Keratinocyte (primary cell): ENCODE data around the gene MORN2. TPM values are rescaled to one million over a fixed set of nuclear protein-coding genes. Genes with fewer than 3 reads are reported as not detected.

ENCODE experiments used
- DNase-seq: peaks from one replicate; pipeline ENCODE4 v3.0.0-alpha.2; 2011; ENCODE audit warnings: low read depth, missing footprints, low spot score
- FAIRE-seq: peaks from 2 replicates; lab custom pipeline; 2011; peaks lifted over from hg19 to GRCh38; lab: Jason Lieb, UNC
- H2AFZ ChIP-seq: 2 replicates; pipeline ENCODE4 v1.6.0; 2012; ENCODE audit warnings: low read length, control low read depth, inconsistent platforms; ENCODE audit not compliant: control insufficient read depth
- H3K27ac ChIP-seq: 2 replicates; pipeline ENCODE4 v1.5.1; 2011; ENCODE audit warnings: low read length; ENCODE audit not compliant: control insufficient read depth, insufficient read depth
- H3K27me3 ChIP-seq: 3 replicates; pipeline ENCODE4 v1.6.0; 2011; ENCODE audit warnings: low read length; ENCODE audit not compliant: control insufficient read depth, insufficient read depth; ENCODE audit errors: extremely low read depth
- H3K36me3 ChIP-seq, 2 experiments: 2 replicates in 1 of 2; 3 replicates in 1 of 2; pipeline ENCODE4 v1.5.1; 2011; ENCODE audit warnings: low read length in 2 of 2, mild to moderate bottlenecking in 1 of 2; ENCODE audit not compliant: control insufficient read depth in 2 of 2, insufficient read depth in 2 of 2; ENCODE audit errors: extremely low read depth in 1 of 2
- H3K4me1 ChIP-seq: 3 replicates; pipeline ENCODE4 v1.5.1; 2011; ENCODE audit warnings: low read length; ENCODE audit not compliant: control insufficient read depth, insufficient read depth; ENCODE audit errors: extremely low read depth
- H3K4me2 ChIP-seq: 3 replicates; pipeline ENCODE4 v1.6.0; 2011; ENCODE audit warnings: low read depth, low read length; ENCODE audit not compliant: control insufficient read depth, insufficient read depth; ENCODE audit errors: extremely low read depth
- H3K4me3 ChIP-seq, 3 experiments: fragments of 200-600 bp in 1 of 3; sonication (generic) in 1 of 3; 2 replicates in 2 of 3; 3 replicates in 1 of 3; pipeline ENCODE4 v1.5.1; 2011 to 2016; ENCODE audit warnings: low read length in 3 of 3, mild to moderate bottlenecking in 3 of 3, control low read depth in 2 of 3, inconsistent platforms in 1 of 3, low read depth in 1 of 3, mixed read lengths in 1 of 3, mixed run types in 1 of 3, moderate library complexity in 1 of 3; ENCODE audit not compliant: control insufficient read depth in 2 of 3, insufficient read depth in 2 of 3; ENCODE audit errors: extremely low read depth in 1 of 3
- H3K79me2 ChIP-seq: 2 replicates; pipeline ENCODE4 v1.6.0; 2012; ENCODE audit warnings: low read length; ENCODE audit not compliant: control insufficient read depth, insufficient read depth
- H3K9ac ChIP-seq: 3 replicates; pipeline ENCODE4 v1.6.0; 2011; ENCODE audit warnings: low read length; ENCODE audit not compliant: control insufficient read depth, insufficient read depth; ENCODE audit errors: extremely low read depth
- H3K9me1 ChIP-seq: 3 replicates; pipeline ENCODE4 v1.6.0; 2011; ENCODE audit warnings: low read length; ENCODE audit not compliant: control insufficient read depth, insufficient read depth; ENCODE audit errors: extremely low read depth
- H3K9me3 ChIP-seq: 2 replicates; pipeline ENCODE4 v1.5.1; 2012; ENCODE audit warnings: low read depth, low read length; ENCODE audit not compliant: control insufficient read depth
- H4K20me1 ChIP-seq: 3 replicates; pipeline ENCODE4 v1.6.0; 2011; ENCODE audit warnings: low read length; ENCODE audit not compliant: control insufficient read depth, insufficient read depth; ENCODE audit errors: extremely low read depth
- CTCF ChIP-seq, 3 experiments: IDR thresholded peaks in 1 of 3; conservative IDR thresholded peaks in 1 of 3; optimal IDR thresholded peaks in 1 of 3; 2 replicates in 2 of 3; 3 replicates in 1 of 3; pipeline versions ENCODE3 to v1.5.1; 2011; ENCODE audit warnings: low read length in 3 of 3, mild to moderate bottlenecking in 3 of 3, moderate library complexity in 2 of 3, control low read depth in 1 of 3, inconsistent platforms in 1 of 3; ENCODE audit not compliant: insufficient read depth in 2 of 3; ENCODE audit errors: extremely low read depth in 1 of 3
- EZH2 ChIP-seq: IDR thresholded peaks from one replicate; pipeline ENCODE4 v1.6.1; 2012; ENCODE audit warnings: inconsistent platforms, mild to moderate bottlenecking, low read length, moderate library complexity
- dilution Hi-C: fragments of 300-500 bp; cut with MboI; formaldehyde crosslinking; loops from one replicate; pipeline ENCODE4 v1.7.0; 2020; ENCODE audit warnings: low sequenced_read_pairs; ENCODE audit not compliant: extremely low pct_ligation_motif_present
- polyA plus RNA-seq, 5 experiments: library from polyadenylated mRNA; depleted of rRNA in 3 of 5; stranded (reverse) in 3 of 5; stranded (forward) in 1 of 5; unstranded in 1 of 5; fragments of >200 nt; gene quantifications; 1 replicate in 1 of 5; 2 replicates in 3 of 5; 3 replicates in 1 of 5; pipeline versions ENCODE4 v1.2.1 to v1.2.3, GENCODE V29; 2011 to 2012; ENCODE audit warnings: missing spikeins in 2 of 5, low read depth in 1 of 5, low replicate concordance in 1 of 5

The MORN2 gene
- polyA plus RNA-seq, 1 donor (not counting 4 experiments of a cell fraction or from before 2014, with no cell fraction given): 22.5 TPM

DNA sequence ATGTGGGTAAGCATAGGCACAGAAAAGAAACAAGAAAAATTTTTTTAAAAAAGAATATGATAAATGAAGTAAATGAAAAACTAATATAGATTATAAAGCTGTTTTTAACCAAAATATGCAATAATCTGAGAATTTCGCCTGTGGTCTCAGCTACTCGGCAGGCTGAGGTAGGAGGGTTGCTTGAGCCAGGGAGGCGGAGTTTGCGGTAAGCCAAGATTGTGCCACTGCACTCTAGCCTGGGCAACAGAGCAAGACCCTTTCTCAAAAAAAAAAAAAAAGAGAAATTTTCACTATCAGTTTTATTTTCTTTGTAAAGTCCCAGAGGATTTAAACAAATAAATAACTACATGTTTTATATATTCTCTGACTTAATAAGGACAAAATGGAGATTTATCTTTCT, 47.3 kb upstream of the MORN2 start:
- Histone ChIP-seq H3K79me2 (no peaks in the 10 kb centered on the region), H4K20me1 (no peaks in the 10 kb centered on the region), H3K27ac (no peak overlapping the region), H3K4me1 (no peaks in the 10 kb centered on the region), H2AFZ (no peak overlapping the region), H3K4me2 (no peak overlapping the region), H3K36me3 (peaks cover 0 to 7% of the 10 kb centered on the region in 2 experiments), H3K9me3 (no peaks in the 10 kb centered on the region), H3K9ac (no peak overlapping the region), H3K4me3 (no peak overlapping the region), H3K27me3 (no peaks in the 10 kb centered on the region), H3K9me1 (no peaks in the 10 kb centered on the region)
- DNase-seq (no peak), FAIRE-seq (no peak)
- TF ChIP-seq EZH2: no peak
- TF ChIP-seq CTCF (optimal IDR thresholded peaks at IDR 0.05 in 1 of 3, IDR thresholded peaks at IDR 0.05 in 1 of 3, conservative IDR thresholded peaks at IDR 0.05 in 1 of 3; ENCODE audit: extremely low read depth in 1 of 3, insufficient read depth in 2 of 3, low read length in 3 of 3): no peak
- dilution Hi-C loops: no loop called here

- no peak overlapping the region for H3K27ac ChIP-seq
- H3K9me3 ChIP-seq: no peaks in the 10 kb centered on the region
- H3K36me3 ChIP-seq: peaks cover 5 to 12% of the 10 kb centered on the region in 2 experiments
- H3K9ac ChIP-seq: no peak overlapping the region
- no peaks in the 10 kb centered on the region for H3K9me1 ChIP-seq
- H3K27me3 ChIP-seq: no peaks in the 10 kb centered on the region
- H3K4me2 ChIP-seq: no peak overlapping the region
- DNase-seq (no peak), FAIRE-seq (no peak)
- dilution Hi-C loops: no loop called here
- TF ChIP-seq EZH2: no peak
- no peaks in the 10 kb centered on the region for H3K79me2 ChIP-seq
- H4K20me1 ChIP-seq: no peaks in the 10 kb centered on the region
- no peaks in the 10 kb centered on the region for H3K4me1 ChIP-seq
- no peak overlapping the region for H2AFZ ChIP-seq
- no peak overlapping the region for H3K4me3 ChIP-seq
These were observed 45.8 kb upstream of the MORN2 start for GRCh38 chr2:38829971-38830370.

DNA sequence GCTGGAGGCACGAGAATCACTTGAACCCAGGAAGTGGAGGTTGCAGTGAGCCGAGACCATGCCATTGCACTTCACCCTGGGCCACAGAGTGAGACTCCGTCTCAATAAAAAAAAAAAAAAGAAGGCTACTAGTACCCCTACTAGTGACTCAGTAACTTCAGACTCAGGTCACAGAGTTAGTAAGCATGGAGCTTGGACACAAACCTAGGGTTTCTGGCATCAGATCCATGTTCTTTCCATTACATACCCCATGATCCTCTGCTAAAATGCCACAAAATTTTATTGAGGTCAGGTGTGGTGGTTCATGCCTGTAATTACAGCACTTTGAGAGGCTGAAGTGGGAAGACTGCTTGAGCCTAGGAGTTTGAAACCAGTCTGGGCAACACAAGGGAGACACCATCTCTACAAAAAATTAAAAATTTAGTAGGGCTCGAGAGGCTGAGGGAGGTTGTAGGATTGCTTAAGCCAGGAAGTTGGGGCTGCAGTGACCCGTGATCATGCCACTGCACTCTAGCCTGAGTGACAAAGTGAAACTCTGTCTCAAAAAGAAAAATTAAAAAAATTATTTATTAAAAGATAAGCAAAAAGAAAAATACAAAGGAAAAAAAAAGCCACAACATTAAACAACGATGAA, 45.1 kb upstream of the MORN2 start:
- no peaks in the 10 kb centered on the region for H3K9me1 ChIP-seq
- H3K9ac ChIP-seq: no peak overlapping the region
- H3K79me2 ChIP-seq: no peaks in the 10 kb centered on the region
- FAIRE-seq: no peak
- H3K9me3 ChIP-seq: no peaks in the 10 kb centered on the region
- no peak overlapping the region for H2AFZ ChIP-seq
- DNase-seq: no peak
- dilution Hi-C loops: no loop called here
- H3K27me3 ChIP-seq: no peaks in the 10 kb centered on the region
- no peaks in the 10 kb centered on the region for H3K4me1 ChIP-seq
- no peak overlapping the region for H3K27ac ChIP-seq
- H3K4me2 ChIP-seq: no peak overlapping the region
- H3K4me3 ChIP-seq: no peak overlapping the region
- H4K20me1 ChIP-seq: no peaks in the 10 kb centered on the region
- TF ChIP-seq CTCF (optimal IDR thresholded peaks at IDR 0.05 in 1 of 3, IDR thresholded peaks at IDR 0.05 in 1 of 3, conservative IDR thresholded peaks at IDR 0.05 in 1 of 3; ENCODE audit: extremely low read depth in 1 of 3, insufficient read depth in 2 of 3, low read length in 3 of 3) (no peak), EZH2 (no peak)
- peaks cover 5 to 12% of the 10 kb centered on the region in 2 experiments for H3K36me3 ChIP-seq
